GM18526 (cell line): ENCODE measurements around the gene RAPGEF2.

ENCODE experiments used
- POLR2A ChIP-seq: IDR thresholded peaks from 3 replicates; pipeline ENCODE4 v1.6.1; 2011; ENCODE audit not compliant: insufficient read length; ENCODE audit errors: extremely low read depth

The RAPGEF2 gene

DNA sequence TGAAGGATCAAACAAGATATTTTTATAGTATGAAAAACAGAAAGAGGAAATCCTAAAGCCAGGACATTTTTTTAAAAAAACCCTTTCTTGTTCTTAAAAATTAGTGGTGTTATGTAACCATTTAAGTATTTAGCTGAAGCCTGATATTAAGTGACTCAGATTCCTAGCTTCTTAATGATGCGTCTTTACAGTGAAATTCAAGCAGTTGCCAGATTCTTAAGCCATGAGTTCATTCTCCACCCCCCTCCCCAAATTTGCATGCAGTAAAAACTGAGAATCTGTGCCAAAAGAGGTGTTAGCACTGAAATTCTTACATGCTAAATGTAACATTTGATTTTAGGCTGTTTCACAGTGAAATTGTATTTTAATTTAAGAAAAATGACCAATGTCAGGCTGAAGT lies 180.8 kb downstream of the RAPGEF2 start:
- TF ChIP-seq POLR2A = no peak

DNA sequence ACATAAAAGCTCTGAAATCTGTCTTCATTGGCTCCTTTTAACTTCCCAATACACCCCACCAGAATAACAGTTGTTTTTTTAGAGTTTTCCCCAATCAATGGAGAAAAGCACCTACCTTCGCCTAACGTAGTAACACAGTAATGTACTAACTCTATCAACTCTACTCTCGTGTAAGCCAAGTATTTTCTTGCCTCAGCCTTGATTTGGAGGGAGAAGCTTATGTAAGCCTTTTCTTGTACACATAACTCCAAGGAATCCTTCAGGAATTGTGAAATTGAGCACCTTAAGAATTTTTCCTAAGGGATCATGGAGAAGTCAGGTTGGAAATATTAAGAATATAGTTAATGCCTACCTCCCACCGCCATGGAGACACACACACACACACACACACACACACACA lies 181.2 kb downstream of the RAPGEF2 start:
- no peak for TF ChIP-seq POLR2A

DNA sequence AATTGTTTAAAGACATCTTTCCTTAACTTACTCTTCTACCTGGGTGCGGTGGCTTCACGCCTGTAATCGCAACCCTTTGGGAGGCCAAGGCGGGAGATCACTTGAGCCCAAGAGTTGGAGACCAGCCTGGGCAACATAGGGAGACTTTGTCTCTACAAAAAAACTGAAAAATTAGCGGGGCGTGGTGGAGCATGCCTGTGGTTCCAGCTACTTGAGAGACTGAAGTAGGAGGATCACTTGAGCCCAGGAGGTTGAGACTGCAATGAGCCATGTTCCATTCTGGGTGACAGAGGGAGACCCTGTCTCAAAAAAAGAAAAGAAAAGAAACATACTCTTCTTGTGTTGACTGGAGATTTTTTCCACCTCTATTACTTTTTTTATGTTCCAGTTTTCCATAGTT lies 181.9 kb downstream of the RAPGEF2 start:
- TF ChIP-seq POLR2A = no peak

DNA sequence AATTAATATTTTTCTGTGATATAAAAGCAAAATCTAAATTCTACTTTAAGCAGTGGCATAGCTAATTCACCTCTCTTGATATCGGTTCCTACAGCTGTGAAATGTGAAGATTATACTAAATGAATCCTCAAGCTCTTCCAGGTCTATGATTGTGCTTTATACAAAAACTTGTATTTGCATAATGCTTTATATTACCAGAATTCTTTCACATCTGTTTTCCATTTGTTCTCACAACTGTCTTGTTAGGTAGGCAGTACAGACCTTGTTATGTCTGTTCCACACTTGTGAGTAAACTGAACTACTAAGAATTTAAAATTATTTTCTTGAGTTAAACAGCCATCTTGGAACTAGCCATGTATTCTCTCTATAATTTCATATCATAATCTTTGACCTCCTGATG lies 184.9 kb downstream of the RAPGEF2 start:
- TF ChIP-seq POLR2A = no peak

DNA sequence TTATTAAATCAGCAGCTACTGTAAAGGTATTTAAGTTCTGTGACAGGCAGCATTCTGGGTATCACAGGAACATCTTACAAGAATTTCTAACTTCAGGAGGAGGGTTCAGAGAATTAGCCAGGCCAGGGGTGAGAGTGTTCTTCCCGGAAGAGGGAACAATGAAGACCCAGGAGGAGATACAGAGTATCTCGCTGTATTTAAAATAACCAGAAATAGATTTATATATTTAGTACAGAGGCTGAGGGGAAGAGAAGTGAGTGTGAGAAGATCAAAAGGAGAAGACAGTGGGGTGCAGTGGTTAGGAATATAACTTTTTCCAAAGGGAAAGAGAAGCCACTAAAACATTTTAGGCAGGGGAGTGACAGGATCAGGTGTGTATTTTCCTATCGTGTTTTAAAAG lies 186.8 kb downstream of the RAPGEF2 start:
- no peak for TF ChIP-seq POLR2A

DNA sequence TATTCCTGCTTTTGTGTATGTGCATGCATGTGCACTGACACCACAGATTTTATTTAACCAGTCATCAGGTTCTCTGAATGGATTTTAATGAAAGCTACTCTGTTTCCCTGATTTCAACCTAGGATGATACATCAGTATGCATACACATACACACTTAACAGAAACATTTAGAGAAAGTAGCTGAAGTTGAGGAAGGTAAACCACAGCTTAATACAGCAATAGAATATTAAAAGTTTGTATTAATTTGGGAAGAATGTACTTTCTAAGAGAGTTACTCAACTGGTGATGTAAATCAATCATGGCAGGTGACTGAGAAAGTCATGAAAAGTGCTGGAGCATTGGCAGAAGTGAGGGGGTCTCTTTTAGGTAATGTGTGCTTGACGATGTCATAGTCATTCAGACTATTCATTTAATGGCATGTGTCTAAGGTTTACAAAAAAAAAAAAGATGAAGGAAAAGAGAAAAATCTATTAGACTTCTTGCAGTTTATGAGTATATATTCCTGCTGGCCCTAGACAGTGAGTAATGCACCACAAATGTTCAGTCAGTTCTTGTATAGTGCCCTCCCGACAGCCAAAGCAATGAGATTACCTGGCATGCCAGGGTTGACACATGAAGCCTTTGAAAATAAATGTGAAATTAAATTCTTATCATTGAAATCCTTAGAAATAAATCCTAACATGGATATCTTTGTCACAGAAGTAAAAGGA lies 187.6 kb downstream of the RAPGEF2 start:
- TF ChIP-seq POLR2A = no peak

DNA sequence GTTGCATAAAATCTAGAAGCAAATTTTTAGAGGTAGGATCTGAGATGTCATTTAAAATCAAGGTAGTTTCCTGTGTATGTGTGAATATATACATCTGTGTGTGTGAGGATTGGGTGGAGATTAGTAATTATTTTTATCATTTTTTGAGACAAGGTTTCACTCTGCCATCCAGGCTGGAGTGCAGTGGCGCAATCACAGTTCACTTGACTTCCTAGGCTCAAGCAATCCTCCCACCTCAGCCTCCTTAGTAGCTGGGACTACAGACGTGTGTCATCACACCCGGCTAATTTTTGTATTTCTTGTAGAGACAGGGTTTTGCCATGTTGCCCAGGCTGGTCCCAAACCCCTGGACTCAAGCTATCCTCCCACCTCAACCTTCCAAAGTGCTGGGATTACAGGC lies 188.3 kb downstream of the RAPGEF2 start:
- TF ChIP-seq POLR2A = no peak

DNA sequence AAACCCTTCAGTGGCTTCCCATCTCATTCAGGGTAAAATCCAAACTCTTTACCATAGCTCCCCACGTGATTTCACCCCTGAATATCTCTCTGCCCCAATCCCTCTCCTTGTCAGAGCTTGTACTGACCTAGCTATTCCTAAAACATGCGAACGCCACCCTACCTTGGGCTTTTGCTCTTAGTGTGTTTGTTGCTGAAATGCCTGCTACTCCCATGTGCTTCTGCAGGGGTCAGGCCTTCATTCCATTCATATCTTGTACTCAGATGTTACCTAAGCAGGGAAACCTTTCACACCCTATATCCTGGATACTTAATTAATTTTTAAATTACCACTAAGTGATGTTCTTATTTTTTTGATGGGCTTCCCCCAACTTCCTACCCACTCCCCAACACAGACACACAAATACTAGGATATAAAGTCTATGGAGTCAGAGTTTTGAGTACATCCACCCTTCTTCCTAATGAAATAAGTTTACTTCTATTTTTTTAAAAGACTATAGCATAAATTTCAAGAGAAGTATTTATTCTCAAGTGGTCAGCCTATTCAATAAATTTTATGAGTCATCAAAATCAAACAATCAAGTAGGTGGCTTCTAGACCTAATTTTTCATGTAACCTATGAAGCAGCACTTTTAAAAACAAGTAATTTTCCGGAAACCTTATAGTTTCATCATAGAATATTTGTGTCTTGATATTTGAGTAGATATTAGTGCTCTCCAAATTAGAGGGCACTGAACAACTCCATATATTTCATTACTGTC lies 189.4 kb downstream of the RAPGEF2 start:
- TF ChIP-seq POLR2A = no peak

DNA sequence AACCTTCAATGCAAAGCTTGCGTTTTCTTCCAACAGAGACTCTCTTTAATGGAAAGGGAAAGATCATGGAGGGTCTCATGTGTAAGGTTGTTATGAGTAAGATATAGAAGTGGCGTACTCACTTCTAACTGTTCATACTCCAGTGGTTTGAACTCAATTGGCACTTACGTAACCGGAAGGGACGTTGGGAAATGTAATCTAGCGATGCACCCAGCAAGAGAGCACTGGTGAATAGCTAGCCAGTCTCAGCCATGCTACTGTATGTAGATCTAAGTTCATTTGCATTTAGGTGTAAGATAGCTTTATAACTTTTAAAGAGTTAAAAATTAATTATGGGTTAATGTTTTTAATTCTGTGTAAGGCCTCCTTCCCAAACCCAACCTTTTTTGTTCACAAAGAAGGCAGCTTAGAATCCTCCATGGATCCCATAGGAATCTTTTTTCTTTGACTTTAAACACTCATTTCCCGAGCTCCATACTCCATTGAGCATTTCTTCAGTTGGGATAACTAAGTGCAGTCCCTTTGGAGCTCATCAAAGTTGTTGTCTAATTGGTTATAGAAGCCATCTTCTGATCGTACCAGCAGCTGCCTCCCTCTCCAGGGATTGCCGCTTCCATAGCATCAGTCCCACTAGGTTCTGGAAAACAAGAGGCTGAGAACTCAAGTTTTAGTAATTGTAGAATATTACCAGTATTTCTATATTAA lies 191.1 kb downstream of the RAPGEF2 start:
- no peak for TF ChIP-seq POLR2A

DNA sequence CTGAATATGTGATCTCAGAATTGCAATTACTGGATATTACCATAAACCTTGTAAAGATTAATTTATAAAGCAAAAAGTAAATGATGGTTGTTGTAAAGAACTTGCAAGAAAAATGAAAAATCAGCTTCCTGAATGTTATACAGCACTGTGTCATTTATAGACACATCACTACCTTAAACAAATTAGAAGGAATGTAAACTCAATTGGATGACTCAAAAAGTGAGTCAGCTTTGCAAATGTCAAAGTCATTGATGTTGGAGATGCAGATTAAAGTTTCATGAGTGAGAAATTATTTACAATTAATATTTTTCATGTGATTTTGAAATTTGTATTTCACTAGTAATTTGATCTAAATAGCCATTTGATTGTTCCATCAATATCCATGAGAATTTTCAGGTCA lies 193.2 kb downstream of the RAPGEF2 start:
- TF ChIP-seq POLR2A = no peak

DNA sequence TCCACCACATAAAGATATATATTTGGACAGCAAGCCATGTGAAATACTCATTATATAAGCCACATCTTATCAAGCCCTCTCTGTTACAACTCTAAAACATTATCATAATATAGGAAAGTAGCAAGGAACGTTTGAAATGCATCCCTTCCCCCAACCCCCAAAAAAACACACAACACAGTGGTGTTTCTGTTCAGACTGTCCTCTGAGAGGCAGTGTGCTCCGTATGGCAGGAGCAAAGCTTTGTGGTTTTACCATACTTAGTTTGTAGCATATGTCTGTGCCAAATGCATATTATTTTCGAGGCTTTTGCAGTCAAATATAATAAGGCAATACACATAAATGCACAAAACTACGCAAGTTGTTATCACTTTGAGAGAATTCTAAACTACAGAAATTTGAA lies 194.2 kb downstream of the RAPGEF2 start:
- TF ChIP-seq POLR2A = no peak

DNA sequence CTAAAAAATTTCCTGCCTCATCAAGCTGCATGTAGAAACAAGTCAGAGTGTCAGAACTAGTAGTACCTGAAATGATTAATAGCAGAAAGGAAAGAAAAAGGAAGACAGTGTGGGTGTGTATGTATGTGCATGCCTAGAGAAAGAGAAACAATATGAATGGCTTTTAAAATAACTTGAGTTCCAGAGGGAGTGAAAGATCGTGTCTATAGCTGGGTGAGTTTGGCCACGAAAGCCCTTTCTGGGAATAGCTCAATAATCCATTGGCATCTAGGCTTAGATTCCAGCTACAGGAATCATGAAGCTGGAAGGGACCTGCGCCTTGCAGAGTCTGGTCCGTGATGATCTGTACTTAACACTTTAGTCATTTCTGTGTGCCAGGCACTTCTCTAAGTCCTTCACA lies 195.6 kb downstream of the RAPGEF2 start:
- TF ChIP-seq POLR2A = no peak

DNA sequence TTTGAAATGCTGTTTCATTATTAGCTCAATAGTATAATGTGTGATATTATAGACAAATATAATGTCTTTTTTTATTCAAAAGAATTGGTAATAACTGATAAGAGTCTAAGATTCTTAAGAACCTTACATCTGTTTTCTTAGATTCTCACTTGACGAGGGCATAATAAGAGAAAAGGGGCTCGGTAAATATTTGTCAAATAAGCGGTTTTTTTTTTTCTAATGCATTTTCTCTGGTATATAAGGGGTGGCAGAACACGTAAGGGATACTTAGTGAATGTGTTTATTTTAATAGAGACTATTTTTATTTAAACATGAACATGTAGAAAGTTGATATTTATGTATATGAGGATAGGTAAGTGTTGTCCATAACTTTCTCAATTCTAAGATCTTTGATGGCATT lies 200.6 kb downstream of the RAPGEF2 start:
- no peak for TF ChIP-seq POLR2A

DNA sequence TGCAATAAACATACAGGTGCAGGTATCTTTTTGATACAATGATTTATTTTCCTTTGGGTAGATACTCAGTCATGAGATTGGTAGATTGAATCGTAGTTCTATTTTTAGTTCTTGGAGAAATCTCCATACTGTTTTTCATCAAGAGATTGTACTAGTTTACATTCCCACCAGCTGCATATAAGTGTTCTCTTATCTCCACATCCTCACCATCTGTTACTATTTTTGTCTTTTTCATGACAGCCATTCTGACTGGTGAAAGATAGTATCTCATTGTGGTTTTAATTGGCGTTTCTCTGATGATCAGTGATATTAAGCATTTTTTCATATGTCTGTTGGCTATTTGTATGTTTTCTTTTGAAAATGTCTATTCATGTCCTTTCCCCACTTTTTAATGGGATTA lies 202.2 kb downstream of the RAPGEF2 start:
- TF ChIP-seq POLR2A = no peak

DNA sequence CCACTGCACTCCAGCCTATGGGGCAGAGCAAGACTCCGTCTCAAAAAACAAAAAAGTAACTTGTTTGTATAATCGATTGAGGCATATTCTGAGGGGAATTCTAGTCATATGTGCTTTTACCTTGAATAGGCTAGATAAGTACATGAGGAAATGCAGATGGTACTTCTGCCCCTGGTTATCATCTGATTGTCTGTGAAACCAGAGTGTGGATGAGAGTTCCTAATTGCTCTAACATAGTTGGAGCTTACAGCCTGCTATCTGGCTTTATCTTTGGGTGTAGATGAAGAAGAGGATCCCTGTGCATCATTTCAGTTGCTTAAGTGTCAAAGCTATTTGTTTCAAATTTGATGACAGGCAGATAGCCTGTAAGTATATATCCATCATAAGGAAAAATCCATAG lies 205.1 kb downstream of the RAPGEF2 start:
- TF ChIP-seq POLR2A = no peak
